Measurements from ENCODE around the gene ARID4A.
"Not testable (repeated sequence)": the region's sequence is repeated elsewhere in the genome, so short reads cannot be mapped to it uniquely, and the experiment has no call there.

Gene ARID4A, protein sequence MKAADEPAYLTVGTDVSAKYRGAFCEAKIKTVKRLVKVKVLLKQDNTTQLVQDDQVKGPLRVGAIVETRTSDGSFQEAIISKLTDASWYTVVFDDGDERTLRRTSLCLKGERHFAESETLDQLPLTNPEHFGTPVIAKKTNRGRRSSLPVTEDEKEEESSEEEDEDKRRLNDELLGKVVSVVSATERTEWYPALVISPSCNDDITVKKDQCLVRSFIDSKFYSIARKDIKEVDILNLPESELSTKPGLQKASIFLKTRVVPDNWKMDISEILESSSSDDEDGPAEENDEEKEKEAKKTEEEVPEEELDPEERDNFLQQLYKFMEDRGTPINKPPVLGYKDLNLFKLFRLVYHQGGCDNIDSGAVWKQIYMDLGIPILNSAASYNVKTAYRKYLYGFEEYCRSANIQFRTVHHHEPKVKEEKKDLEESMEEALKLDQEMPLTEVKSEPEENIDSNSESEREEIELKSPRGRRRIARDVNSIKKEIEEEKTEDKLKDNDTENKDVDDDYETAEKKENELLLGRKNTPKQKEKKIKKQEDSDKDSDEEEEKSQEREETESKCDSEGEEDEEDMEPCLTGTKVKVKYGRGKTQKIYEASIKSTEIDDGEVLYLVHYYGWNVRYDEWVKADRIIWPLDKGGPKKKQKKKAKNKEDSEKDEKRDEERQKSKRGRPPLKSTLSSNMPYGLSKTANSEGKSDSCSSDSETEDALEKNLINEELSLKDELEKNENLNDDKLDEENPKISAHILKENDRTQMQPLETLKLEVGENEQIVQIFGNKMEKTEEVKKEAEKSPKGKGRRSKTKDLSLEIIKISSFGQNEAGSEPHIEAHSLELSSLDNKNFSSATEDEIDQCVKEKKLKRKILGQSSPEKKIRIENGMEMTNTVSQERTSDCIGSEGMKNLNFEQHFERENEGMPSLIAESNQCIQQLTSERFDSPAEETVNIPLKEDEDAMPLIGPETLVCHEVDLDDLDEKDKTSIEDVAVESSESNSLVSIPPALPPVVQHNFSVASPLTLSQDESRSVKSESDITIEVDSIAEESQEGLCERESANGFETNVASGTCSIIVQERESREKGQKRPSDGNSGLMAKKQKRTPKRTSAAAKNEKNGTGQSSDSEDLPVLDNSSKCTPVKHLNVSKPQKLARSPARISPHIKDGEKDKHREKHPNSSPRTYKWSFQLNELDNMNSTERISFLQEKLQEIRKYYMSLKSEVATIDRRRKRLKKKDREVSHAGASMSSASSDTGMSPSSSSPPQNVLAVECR

DNA sequence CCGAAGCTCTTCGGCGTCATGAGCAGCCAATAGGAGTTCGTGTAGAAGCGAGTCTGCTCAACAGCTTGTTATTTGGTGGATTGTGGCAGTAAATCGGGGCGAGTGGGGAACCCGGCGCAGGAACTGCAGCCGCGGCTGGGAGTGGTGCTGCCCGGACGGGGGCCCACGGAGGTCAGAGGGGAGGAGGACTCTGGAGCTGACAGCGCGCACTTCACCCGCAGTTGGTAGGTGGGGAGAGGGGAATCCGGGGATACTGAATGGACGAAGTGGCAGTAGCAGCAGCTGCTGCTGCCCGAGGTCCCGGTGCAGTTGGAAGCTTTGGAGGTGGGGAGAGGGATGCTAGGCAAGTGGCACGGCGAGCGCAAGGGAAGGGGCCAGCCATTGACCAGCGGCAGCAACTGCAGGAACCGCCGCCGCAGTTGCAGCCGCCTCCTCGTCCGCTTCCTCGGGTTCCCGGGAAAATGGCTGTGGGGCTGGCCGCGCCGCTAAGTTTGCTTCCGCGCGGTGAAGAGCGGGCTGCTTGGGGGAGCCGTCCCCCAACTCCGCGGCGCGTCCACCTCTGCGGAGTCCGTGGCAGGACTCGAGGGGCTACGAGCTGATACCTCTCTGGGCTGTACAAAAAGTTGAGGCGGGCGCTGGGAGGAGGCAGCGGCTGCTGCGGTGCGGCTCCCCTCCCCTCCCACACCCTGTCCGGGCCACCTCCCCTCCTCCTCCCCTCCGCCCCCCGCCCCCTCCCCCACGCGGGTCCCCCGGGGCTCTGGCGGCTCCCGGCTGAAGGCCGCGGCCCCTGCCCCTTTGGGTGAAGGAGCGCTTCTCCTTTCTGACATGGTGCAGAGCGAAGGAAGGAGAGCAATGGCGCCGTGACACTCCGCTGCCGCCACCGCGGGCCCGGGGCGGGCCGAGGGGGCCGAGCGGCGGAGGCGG, at the start of gene ARID4A:
TSS of gene ARID4A (plus strand) at position 79 of the 924 bp plus-strand sequence. CDS start 1,300 bp downstream, outside the sequence.
- no peak for DNase-seq

DNA sequence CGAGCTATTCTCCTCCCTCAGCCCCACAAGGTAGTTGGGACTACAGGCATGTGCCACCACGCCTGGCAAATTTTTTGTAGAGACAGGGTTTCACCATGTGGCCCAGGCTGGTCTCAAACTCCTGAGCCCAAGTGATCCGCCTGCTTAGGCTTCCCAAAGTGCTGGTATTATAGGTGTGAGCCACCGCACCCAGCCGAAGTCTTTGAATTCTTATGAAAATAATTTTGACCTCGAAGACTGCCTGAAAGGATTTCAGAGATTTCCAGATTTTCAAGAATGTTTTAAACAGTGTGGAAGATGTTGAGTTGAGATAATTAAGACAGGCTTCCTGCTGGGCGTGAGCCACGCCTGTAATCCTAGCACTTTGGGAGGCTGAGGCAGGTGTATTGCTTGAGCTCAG, 48.7 kb upstream of the ARID4A start:
- no peak for DNase-seq

DNA sequence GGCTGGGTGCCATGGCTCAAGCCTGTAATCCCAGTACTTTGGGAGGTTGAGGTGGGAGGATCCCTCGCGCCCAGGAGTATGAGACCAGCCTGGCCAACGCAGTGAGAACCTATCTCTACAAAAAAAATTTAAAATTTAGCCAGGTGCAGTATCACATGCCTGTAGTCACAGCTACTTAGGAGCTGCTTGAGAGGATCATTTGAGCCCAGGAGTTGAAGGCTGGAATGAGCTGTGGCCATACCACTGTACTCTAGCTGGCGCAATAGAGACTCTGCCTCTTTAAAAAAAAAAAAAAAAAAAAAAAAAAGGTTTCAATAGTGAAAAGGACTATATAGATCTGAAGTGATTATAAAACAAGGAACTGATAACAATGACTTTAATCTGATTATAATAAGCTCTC, 40.2 kb upstream of the ARID4A start:
- DNase-seq: no peak

DNA sequence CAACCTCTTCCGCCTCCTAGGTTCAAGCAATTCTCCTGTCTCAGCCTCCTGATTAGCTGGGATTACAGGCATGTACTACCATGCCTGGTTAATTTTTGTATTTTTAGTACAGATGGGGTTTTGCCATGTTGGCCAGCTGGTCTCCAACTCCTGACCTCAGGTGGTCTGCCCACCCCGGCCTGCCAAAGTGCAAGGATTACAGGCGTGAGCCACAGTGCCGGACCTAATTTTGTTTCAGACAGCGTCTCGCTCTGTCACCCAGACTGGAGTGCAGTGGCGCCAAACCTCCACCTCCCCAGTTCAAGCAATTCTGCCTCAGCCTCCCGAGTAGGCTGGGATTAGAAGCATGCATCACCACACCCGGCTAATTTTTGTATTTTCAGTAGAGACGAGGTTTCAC, 36.4 kb upstream of the ARID4A start:
- not testable (repeated sequence) for DNase-seq

DNA sequence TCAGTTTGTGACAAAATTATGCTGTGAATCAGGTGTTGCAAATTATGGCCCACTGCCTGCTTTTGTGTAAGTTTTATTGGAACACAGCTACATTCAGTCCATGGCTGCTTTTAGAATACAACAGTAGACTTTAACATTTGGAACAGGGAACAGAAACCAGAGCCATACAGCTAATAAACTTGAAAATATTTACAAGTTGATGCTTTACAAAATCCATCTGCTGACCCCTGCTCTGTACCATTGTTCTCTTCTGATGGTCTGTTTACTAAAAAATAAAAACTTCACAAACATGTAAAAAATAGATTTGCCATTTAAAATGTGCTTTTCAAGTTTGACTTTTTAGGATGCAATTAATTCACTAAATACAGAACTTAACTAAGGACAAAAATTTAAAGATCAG, 33.0 kb upstream of the ARID4A start:
- no peak for DNase-seq

DNA sequence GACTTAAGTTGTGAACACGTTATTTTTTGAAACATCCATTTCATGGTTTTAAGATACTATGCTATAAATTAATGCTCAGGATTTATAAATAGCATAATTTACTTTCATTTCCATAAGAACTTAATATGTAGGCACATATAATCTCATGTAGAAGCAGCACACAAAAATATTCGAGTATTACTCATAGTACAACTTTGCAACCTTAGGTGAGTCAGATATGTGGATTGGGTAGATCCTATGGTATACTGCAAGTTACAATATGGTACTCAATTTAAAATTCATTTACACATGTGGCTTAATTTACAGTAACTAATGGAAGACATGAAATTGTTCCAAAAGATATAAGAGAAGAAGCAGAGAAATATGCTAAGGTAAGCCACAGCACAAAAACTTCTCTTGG, 27.7 kb upstream of the ARID4A start:
- no peak for DNase-seq

DNA sequence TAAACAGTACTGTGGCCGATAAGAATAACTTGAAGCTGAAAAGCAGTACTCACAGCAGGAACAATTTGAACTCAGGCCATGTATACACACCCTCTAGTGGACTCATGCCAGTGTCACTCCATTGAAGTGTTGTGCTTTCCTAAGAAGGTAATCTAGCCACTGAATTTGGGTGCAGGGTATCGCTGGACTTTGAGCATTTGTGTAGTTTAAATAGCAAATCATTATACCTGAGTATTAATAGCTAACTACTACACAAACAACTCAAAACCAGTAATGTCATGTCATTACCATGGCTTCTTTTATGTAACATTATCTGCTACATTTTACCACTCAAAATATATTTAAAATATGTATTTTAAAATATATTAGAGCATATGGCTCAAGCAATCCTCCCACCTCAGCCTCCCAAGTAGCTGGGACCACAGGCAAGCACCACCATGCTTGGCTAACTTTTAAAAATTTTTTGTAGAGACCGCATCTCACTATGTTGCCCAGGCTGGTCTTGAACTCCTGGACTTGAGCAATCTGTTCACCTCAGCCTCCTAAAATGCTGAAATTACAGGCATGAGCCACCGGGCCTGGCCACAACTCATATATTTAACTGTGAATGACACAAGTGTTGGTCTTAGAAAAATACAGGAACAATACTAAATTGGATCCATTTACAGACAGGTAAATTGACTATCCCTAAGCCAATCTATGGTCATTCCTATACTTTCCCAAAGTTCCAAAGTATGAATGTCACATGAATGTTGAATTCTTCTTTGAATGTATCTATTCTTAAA, 25.6 kb upstream of the ARID4A start:
- no peak for DNase-seq

DNA sequence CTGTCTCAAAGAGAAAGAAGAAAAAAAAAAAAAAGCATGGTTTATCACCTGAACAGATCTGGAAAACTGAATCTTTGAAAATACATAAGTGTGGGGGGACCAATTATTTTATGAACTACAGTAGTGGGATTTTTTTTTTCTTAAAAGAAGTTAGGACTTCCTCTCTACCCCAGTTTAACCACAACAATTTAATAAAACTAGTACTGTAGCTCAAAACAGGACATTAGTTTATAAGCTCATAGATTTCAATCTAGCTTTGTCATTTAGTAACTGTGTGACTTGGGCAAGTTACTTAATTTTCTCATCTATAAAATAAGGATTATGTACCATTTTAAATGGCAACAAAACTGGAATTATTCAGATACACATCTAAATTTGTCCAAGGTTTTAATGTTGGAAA, 23.5 kb upstream of the ARID4A start:
- DNase-seq: no peak

DNA sequence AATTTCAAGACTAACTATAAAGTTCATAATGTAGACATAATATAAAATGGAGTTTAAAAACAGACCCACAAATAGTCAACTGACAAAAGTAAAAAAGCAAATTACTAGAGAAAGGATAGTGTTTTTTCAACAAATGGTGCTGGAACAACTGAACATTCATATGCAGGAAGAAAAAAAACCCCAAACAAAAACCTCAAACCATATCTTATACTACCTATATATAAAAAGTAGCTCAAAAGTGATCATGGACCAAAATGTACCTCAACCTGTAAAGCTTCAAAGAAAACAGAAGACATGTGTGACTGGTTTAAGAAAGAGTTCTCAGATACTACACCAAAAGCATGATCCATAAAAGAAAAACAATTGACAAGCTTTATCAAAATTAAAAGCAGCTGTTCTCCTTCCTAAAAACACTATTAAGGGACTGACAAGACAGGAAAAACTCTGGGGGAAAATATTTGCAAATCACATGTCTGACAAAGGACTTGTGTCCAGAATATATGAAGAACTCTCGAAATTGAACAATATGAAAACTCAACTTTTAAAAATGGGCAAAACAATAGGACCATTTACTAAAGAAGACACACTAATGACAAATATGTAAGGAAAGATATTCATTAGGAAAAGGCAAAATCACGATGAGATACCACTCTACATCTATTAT, 22.7 kb upstream of the ARID4A start:
- DNase-seq: no peak

DNA sequence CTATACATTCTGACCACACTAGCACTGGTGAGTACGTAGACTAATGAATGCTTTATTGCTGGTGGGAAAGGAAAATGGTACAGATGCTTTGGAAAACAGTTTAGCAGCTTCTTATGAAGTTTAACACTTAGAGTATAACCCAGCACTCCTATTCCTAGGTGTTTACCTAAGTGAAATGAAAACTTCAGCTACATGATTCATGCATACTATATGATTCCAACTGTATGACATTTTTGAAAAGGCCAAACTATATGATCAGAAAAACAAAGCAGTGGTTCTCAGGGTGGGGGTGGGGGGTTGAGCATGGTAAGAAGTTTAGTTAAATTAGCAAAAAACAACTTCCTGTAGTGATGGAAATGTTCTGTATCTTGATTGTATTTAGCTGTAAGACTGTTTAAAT, 22.1 kb upstream of the ARID4A start:
- DNase-seq: no peak

DNA sequence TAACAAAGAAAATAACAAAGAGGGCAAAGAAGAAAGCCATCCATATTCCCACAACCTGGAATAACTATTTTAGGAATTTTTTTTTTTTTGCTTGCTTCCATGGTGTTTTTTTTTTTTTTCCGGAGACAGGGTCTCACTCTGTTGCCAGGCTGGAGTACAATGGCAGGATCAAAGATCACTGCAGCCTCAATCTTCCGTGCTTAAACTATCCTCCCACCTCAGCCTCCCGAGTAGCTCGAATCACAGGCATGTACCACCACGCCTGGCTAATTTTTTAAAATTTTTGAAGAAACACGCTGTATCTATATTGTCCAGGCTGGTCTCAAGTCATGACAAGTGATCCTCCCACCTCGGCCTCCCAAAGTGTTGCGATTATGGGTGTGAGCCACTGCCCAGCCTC, 20.2 kb upstream of the ARID4A start:
- no peak for DNase-seq

DNA sequence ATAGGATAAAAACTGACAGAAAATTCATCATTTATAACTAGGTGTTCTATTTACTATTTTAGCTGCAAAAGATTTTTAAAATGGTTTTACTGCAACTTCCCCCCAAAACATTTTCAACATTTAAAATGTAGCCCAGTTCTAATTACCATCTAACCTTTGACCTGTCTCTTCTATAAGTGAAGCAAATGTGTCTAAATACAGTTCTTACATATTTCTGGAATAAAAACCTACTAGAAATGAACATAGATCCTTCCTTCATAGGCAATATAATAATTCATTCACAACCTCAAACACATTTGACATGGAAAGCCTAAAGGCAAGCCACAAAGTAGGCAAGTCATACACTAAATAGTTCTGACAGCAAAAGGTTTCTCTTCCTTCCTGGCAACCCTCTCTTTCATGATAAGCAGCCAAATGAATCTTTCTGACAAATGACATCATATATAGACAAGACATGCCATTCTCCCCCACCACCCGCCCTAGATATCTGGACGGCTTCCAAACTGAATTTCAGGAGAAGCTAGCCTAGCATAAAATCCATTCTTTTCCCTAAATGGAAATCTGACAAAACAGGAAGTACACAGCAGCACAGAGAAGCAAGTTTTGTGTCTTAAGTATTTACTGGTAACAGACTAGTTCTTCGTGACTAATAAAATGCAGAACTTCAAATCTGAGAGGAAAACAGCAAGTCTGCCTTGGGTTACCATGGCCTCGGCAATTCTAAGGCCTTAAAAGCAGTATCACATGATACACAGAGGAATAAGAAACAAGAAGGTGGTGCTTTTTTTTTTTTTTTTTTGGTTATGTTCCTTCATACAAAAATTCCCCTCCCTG, 17.2 kb upstream of the ARID4A start:
- no peak for DNase-seq

DNA sequence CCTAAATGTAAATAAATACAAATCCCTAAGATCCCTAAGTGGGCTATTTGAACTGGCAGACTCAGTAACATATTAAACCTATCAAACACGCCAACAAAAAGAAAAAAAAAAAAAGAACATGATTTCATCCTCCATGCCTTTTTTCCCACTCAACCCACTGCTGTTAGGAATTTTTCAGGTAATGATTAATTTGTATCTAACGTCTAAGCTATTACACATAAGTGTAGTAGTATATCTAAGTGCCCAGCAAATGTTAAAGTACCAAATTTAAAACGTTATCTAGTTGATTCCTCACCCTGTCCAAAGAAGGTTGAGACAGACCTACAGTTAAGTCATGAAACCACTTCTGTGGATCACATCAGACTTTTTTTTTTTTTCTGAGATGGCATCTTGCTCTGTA, 16.4 kb upstream of the ARID4A start:
- DNase-seq: no peak

DNA sequence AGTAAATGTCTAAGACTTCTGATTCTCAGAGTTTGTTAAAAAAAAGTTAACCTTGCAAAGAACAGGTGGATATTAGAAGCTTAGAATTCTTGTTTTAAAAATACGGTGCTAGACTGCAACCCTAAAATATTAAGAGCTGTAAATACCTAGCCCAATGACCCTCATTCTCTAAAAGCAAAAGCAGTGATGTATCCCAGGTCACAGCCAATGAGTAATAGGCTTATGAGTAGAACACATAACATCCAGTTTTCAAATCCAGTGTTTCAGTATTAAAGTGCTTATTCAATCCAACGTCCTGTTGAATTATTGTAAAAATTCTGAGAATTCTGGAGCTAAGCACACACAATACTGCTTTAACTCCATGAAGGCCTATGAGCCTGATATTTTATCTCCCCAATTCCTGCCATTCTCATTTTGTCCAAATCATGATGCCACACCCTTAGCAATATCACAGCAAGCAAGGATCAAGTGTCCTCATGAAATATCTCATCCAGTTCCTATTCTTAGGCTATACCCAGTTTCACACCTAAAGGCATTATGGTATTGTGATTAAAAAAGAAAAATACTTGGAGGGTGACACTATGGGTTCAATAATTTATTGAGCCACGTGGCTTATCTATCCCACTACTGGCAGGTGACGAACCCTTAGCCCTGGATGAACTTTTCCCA, 15.3 kb upstream of the ARID4A start:
- no peak for DNase-seq

DNA sequence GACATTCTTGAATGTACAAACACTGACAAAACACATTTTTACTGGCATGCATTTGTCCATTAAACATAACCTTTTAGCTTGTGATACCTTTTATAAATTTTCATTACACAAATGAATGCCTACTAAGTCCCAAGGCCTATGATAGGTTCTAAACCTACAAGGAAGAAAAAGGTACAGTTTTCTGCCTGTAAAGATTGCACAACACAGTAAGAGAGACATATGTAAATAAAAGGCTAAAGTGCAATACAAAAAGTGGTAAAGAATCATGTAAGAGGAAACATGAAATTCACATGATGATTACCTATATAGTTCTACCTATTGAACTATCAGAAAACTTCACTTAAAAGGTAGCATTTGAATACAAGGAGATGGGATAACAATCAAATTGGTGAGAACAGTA, 14.6 kb upstream of the ARID4A start:
- DNase-seq: no peak

DNA sequence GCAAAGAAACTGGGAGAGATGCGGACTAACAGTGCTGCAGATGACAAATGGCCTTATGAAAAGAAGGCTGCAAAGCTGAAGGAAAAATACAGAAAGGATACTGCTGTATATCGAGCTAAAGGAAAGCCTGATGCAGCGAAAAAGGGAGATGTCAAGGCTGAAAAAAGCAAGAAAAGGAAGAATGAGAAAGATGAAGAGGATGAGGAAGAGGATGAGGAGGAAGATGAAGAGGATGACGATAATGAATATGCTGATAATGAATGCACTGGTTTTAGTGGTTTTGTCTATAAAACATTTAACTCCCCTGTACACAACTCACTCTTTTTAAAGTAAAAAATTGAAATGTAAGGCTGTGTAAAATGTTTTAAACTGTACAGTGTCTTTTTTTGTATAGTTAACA, 13.2 kb upstream of the ARID4A start:
- DNase-seq: no peak

DNA sequence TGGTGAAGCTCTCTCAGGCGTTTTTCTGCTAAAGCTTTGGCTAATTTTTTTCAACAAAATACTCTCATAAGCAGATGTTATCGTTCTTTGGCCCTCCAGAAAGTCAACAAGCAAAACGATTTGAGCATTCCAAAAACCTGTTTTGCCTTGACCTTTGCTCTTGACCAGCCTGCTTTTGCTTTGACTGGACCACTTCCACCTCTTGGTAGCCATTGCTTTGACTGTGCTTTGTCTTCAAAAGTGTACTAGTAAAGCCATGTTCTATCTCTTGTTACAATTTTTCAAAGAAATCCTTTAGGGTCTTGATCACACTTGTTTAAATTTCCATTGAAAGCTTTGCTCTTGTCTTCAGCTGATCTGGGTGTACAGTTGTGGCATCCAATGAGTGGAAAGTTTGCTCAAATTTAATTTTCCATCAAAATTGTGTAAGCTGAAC, 10.7 kb upstream of the ARID4A start:
- no peak for DNase-seq

DNA sequence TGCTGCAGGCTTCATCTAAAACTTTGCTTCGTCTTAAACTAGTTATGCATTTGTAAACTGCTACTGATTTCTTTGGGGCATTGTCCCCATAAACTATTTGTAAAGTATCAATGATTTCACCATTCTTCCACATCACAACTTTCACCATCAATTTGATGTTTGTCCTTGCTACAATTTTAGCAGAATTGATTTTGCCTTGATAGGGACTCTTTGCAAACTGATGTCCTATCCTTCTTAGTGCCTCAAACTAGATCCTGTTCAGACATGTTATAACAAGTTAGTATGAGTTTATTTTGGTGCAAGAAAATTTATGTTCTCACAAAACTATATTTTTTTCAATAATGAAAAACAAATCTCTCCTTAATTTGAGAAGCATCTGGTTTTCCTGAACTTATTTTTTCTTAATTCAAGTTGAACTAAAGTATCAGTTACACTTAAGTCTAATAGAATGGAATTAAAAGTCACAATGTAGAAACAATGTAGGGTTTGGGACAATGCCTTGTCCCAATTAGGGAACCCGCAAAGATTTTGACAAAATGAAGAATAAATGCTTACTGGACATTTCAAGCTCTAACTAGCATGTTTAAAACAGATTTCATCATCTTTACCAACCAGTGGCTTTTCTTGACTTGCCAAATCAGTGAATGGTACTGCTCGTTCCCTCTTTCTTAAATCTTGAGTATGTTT, 10.1 kb upstream of the ARID4A start:
- no peak for DNase-seq

DNA sequence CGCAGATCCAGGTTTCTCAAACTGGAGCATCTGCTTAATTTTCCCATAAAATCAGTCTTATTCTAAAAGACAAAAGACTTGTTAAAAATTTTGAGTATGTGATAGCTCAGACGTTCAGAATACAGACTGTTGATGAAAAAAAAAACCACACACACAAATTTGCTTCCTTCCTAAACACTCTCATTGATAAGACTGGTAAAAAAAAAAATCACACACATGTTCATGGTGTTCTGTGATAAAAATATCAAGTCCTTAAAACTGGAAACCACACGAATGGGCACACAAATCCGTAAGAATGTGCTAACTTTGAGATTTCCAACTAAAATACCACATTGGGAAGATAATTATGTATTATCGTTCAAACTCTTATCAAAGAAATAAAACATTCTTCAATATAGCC, 6.7 kb upstream of the ARID4A start:
- DNase-seq: no peak

Measured in NCI-H1048 (cell line).